ENCODE measurements around the gene CD79A. TPM values are rescaled to one million over a fixed set of nuclear protein-coding genes. Genes with fewer than 3 reads are reported as not detected.

Gene CD79A
- total and polyA plus RNA-seq, 2 donors (not counting 3 experiments of a cell fraction or from before 2014, with no cell fraction given) = 0.32 TPM; not detected in 1

GRCh38 chr19:41910240-41910991, 33.3 kb downstream of the CD79A start:
- Histone ChIP-seq H2AFZ (ENCODE audit: low read depth, low read length) (no peak overlapping the region), H3K9me3 (replicated peaks; ENCODE audit: control insufficient read depth, insufficient read depth, low read length) (no peaks in the 10 kb centered on the region), H3K36me3 (ENCODE audit: control insufficient read depth in 2 of 2, extremely low read depth in 1 of 2, insufficient read depth in 2 of 2, low read length in 2 of 2) (peaks cover 0 to 13% of the 10 kb centered on the region in 2 experiments), H3K4me3 (replicated peaks in 1 of 3; ENCODE audit: insufficient read depth in 1 of 3, low read depth in 1 of 3, low read length in 3 of 3) (no peak overlapping the region), H3K9me1 (replicated peaks; ENCODE audit: control insufficient read depth, extremely low read depth, insufficient read depth, low read length) (no peaks in the 10 kb centered on the region), H3K79me2 (ENCODE audit: control insufficient read depth, insufficient read depth, low read length) (no peaks in the 10 kb centered on the region), H3K9ac (replicated peaks; ENCODE audit: extremely low read depth, insufficient read depth, low read length) (no peak overlapping the region), H3K27me3 (ENCODE audit: control insufficient read depth in 2 of 2, insufficient read depth in 2 of 2, low read length in 2 of 2) (peaks cover 33 to 41% of the 10 kb centered on the region in 2 experiments), H3K4me2 (ENCODE audit: insufficient read depth, low read length) (no peak overlapping the region), H3K27ac (ENCODE audit: insufficient read depth, low read depth, low read length) (no peak overlapping the region), H3K4me1 (ENCODE audit: control insufficient read depth, extremely low read depth, insufficient read depth, low read length) (no peaks in the 10 kb centered on the region), H4K20me1 (replicated peaks; ENCODE audit: control insufficient read depth, extremely low read depth, insufficient read depth, low read length) (no peaks in the 10 kb centered on the region)
- intact Hi-C loops (cut with micrococcal nuclease) = no loop called here
- CTCF ChIA-PET = interaction anchor here (0.6 kb wide), 1 partner anchor 28 kb away, joined by 5 read pairs; no protein-coding TSS in a partner anchor
- TF ChIP-seq EZH2 (IDR thresholded peaks at IDR 0.05; ENCODE audit: borderline replicate concordance, low read depth, low read length, severe bottlenecking) = peak; percentile 20
- TF ChIP-seq GATA2 (IDR thresholded peaks at IDR 0.05; ENCODE audit: insufficient read depth, insufficient read length, low read depth, low read length) = no peak
- no peak for TF ChIP-seq FOS (IDR thresholded peaks at IDR 0.05; ENCODE audit: borderline replicate concordance, insufficient read depth, low read length)
- FAIRE-seq (no peak), DNase-seq (ENCODE audit: low read depth, low spot score) (no peak)
- POLR2A ChIA-PET = interaction anchor here (0.6 kb wide), 1 partner anchor 11 kb away, joined by 7 read pairs; no protein-coding TSS in a partner anchor
- dilution Hi-C loops (cut with MboI; ENCODE audit: extremely low pct_ligation_motif_present, low sequenced_read_pairs) = no loop called here
- BruUV-seq (replicated peaks) = no TSS peak

GRCh38 chr19:41910992-41911888, 34.2 kb downstream of the CD79A start:
- no peaks in the 10 kb centered on the region for H3K9me3 ChIP-seq (replicated peaks; ENCODE audit: control insufficient read depth, insufficient read depth, low read length)
- H3K9me1 ChIP-seq (replicated peaks; ENCODE audit: control insufficient read depth, extremely low read depth, insufficient read depth, low read length) = no peaks in the 10 kb centered on the region
- no peaks in the 10 kb centered on the region for H3K4me1 ChIP-seq (ENCODE audit: control insufficient read depth, extremely low read depth, insufficient read depth, low read length)
- dilution Hi-C loops (cut with MboI; ENCODE audit: extremely low pct_ligation_motif_present, low sequenced_read_pairs) (no loop called here), intact Hi-C loops (cut with micrococcal nuclease) (no loop called here)
- no peaks in the 10 kb centered on the region for H3K79me2 ChIP-seq (ENCODE audit: control insufficient read depth, insufficient read depth, low read length)
- no peak overlapping the region for H3K9ac ChIP-seq (replicated peaks; ENCODE audit: extremely low read depth, insufficient read depth, low read length)
- CTCF ChIA-PET = no interaction called here
- peaks cover 0 to 6% of the 10 kb centered on the region in 2 experiments for H3K36me3 ChIP-seq (ENCODE audit: control insufficient read depth in 2 of 2, extremely low read depth in 1 of 2, insufficient read depth in 2 of 2, low read length in 2 of 2)
- H3K4me3 ChIP-seq (replicated peaks in 1 of 3; ENCODE audit: insufficient read depth in 1 of 3, low read depth in 1 of 3, low read length in 3 of 3) = no peak overlapping the region
- no peak for FAIRE-seq
- H3K27ac ChIP-seq (ENCODE audit: insufficient read depth, low read depth, low read length) = no peak overlapping the region
- TF ChIP-seq EZH2 (IDR thresholded peaks at IDR 0.05; ENCODE audit: borderline replicate concordance, low read depth, low read length, severe bottlenecking) = no peak
- peak; percentile 29 for TF ChIP-seq POLR2AphosphoS5 (IDR thresholded peaks at IDR 0.05; ENCODE audit: insufficient read depth, low read depth, low read length)
- TF ChIP-seq POLR2A (IDR thresholded peaks at IDR 0.05; ENCODE audit: low read depth, low read length) = no peak
- H4K20me1 ChIP-seq (replicated peaks; ENCODE audit: control insufficient read depth, extremely low read depth, insufficient read depth, low read length) = no peaks in the 10 kb centered on the region
- H2AFZ ChIP-seq (ENCODE audit: low read depth, low read length) = no peak overlapping the region
- DNase-seq (ENCODE audit: low read depth, low spot score) = no peak
- no peak overlapping the region for H3K4me2 ChIP-seq (ENCODE audit: insufficient read depth, low read length)
- POLR2A ChIA-PET = interaction anchor here (0.6 kb wide), 1 partner anchor 12 kb away, joined by 7 read pairs; no protein-coding TSS in a partner anchor
- H3K27me3 ChIP-seq (ENCODE audit: control insufficient read depth in 2 of 2, insufficient read depth in 2 of 2, low read length in 2 of 2) = peaks cover 37 to 47% of the 10 kb centered on the region in 2 experiments
- BruUV-seq (replicated peaks) = TSS peak; percentile 5
